ENCODE results near the gene SS18L1.

Gene SS18L1

GRCh38 chr20:62168890-62169435 lies 25.4 kb downstream of the SS18L1 start:
- in situ Hi-C loops (cut with MboI; ENCODE audit: low pct_unique_long_range_greater_than_20kb, low sequenced_read_pairs, unreplicated experiment), result no loop called here
- no peak for DNase-seq (ENCODE audit: low spot score)
- TF ChIP-seq CTCF (IDR thresholded peaks at IDR 0.05; ENCODE audit: extremely low read depth, insufficient read depth, missing control alignments), result no peak

- in situ Hi-C loops (cut with MboI; ENCODE audit: low pct_unique_long_range_greater_than_20kb, low sequenced_read_pairs, unreplicated experiment), result no loop called here
- no peak for DNase-seq (ENCODE audit: low spot score)
- no peak for TF ChIP-seq CTCF (IDR thresholded peaks at IDR 0.05; ENCODE audit: extremely low read depth, insufficient read depth, missing control alignments)
These were observed 27.0 kb downstream of the SS18L1 start for GRCh38 chr20:62170536-62170935.

- in situ Hi-C loops (cut with MboI; ENCODE audit: low pct_unique_long_range_greater_than_20kb, low sequenced_read_pairs, unreplicated experiment), result no loop called here
- no peak for DNase-seq (ENCODE audit: low spot score)
- no peak for TF ChIP-seq CTCF (IDR thresholded peaks at IDR 0.05; ENCODE audit: extremely low read depth, insufficient read depth, missing control alignments)
These were observed 27.7 kb downstream of the SS18L1 start for GRCh38 chr20:62171245-62171644.

- TF ChIP-seq CTCF (IDR thresholded peaks at IDR 0.05; ENCODE audit: extremely low read depth, insufficient read depth, missing control alignments), result no peak
- in situ Hi-C loops (cut with MboI; ENCODE audit: low pct_unique_long_range_greater_than_20kb, low sequenced_read_pairs, unreplicated experiment), result no loop called here
- DNase-seq (ENCODE audit: low spot score), result no peak
These were observed 29.1 kb downstream of the SS18L1 start for GRCh38 chr20:62172666-62173065.

- no peak for TF ChIP-seq CTCF (IDR thresholded peaks at IDR 0.05; ENCODE audit: extremely low read depth, insufficient read depth, missing control alignments)
- in situ Hi-C loops (cut with MboI; ENCODE audit: low pct_unique_long_range_greater_than_20kb, low sequenced_read_pairs, unreplicated experiment), result no loop called here
- no peak for DNase-seq (ENCODE audit: low spot score)
These were observed 30.6 kb downstream of the SS18L1 start for GRCh38 chr20:62174021-62174804.

- no peak for DNase-seq (ENCODE audit: low spot score)
- no peak for TF ChIP-seq CTCF (IDR thresholded peaks at IDR 0.05; ENCODE audit: extremely low read depth, insufficient read depth, missing control alignments)
- in situ Hi-C loops (cut with MboI; ENCODE audit: low pct_unique_long_range_greater_than_20kb, low sequenced_read_pairs, unreplicated experiment), result no loop called here
These were observed 31.5 kb downstream of the SS18L1 start for GRCh38 chr20:62174870-62175624.

Data from GM13977 (cell line).